Neural crest cell (in vitro differentiated cells): ENCODE measurements around the gene SLC44A4. TPM values are rescaled to one million over a fixed set of nuclear protein-coding genes. Genes with fewer than 3 reads are reported as not detected.

Source experiments
- DNase-seq: peaks from one replicate; pipeline ENCODE4 v3.0.0; 2021; ENCODE audit warnings: low read depth, mixed read lengths, low spot score
- H3K27ac Mint-ChIP-seq: one replicate; pipeline ENCODE4 v1.8.0; 2021; ENCODE audit warnings: mild to moderate bottlenecking, mixed read lengths; ENCODE audit not compliant: unreplicated experiment
- H3K27me3 Mint-ChIP-seq: 2 replicates; pipeline ENCODE4 v1.8.0; 2021; ENCODE audit warnings: low read depth, mild to moderate bottlenecking, mixed read lengths
- H3K36me3 Mint-ChIP-seq: 2 replicates; pipeline ENCODE4 v1.8.0; 2021; ENCODE audit warnings: low read depth, mild to moderate bottlenecking, mixed read lengths
- H3K4me1 Mint-ChIP-seq: 2 replicates; pipeline ENCODE4 v1.8.0; 2021; ENCODE audit warnings: mixed read lengths
- H3K4me3 Mint-ChIP-seq: one replicate; pipeline ENCODE4 v1.8.0; 2021; ENCODE audit warnings: mild to moderate bottlenecking, mixed read lengths
- H3K9me3 Mint-ChIP-seq: 2 replicates; pipeline ENCODE4 v1.8.0; 2021; ENCODE audit warnings: mixed read lengths
- total RNA-seq: library from RNA; stranded (reverse); gene quantifications from 2 replicates; pipeline ENCODE4 v1.2.1, GENCODE V29; 2021
- TF ChIP-seq, protein P1 (sequence below): fragments of 200-600 bp; sonication (generic); conservative IDR thresholded peaks from 2 replicates; pipeline ENCODE4 v1.5.0; 2021; ENCODE audit warnings: antibody characterized with exemption, mild to moderate bottlenecking

Gene SLC44A4
- total RNA-seq, 1 donor from 2014 or later = 0.84 TPM

DNA sequence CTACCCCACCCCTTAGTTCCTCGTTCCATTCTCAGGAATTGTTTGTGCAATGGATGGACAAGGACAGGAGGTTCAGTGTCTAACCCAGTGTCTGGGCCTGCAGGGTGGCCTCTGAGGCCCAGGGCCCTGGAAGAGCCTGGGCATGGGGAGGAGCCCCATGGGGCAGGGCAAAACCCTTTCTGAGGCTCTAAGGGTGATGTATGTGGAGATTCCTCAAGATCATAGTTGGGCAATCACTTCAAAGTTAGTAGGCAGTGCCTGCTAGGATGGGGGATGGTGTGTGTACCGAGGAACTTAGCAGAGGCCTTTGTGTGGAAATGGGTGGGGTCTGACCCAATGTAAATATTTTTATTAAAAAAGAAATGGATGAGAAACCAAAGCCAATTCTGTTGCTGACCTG lies 42.0 kb upstream of the SLC44A4 start:
- Mint-ChIP-seq H3K27me3 (no peaks in the 10 kb centered on the region), H3K36me3 (no peaks in the 10 kb centered on the region), H3K4me1 (no peaks in the 10 kb centered on the region), H3K9me3 (no peaks in the 10 kb centered on the region), H3K27ac (no peak overlapping the region), H3K4me3 (no peak overlapping the region)
- no peak for DNase-seq
- TF ChIP-seq, protein P1, sequence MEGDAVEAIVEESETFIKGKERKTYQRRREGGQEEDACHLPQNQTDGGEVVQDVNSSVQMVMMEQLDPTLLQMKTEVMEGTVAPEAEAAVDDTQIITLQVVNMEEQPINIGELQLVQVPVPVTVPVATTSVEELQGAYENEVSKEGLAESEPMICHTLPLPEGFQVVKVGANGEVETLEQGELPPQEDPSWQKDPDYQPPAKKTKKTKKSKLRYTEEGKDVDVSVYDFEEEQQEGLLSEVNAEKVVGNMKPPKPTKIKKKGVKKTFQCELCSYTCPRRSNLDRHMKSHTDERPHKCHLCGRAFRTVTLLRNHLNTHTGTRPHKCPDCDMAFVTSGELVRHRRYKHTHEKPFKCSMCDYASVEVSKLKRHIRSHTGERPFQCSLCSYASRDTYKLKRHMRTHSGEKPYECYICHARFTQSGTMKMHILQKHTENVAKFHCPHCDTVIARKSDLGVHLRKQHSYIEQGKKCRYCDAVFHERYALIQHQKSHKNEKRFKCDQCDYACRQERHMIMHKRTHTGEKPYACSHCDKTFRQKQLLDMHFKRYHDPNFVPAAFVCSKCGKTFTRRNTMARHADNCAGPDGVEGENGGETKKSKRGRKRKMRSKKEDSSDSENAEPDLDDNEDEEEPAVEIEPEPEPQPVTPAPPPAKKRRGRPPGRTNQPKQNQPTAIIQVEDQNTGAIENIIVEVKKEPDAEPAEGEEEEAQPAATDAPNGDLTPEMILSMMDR = no peak

DNA sequence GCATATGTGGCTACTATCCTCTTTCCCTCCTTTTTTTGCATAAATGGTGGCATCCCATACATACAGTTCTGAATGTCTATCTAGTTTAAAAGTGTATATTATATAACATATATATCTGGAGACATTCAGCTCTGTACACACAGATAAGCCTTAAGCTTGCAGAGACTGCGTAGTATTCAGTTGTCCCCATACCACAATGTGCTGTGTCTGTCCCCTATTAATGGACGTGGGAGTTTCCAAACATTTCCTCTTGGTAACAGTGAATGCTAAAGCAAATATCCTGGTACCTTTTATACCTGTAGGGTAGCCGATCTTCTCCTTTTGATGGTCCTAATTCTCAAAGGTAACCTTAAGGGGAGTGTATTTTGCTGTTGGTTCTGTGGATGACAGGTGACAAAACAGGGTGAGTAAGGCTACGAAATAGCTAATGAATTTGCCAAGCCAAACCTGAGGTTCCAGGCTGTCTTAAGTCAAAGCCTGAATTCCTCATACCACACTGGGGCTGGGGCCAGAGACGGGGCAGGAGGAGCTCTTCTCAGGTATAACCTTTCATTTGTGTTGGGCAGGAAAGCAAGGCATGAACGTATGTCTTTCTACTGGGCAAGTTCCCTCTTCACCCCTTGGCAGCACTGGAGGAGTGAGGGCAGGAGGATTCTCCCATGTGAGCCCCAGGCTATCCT lies 41.0 kb upstream of the SLC44A4 start:
- H3K9me3 Mint-ChIP-seq = no peaks in the 10 kb centered on the region
- H3K27me3 Mint-ChIP-seq = no peaks in the 10 kb centered on the region
- no peaks in the 10 kb centered on the region for H3K4me1 Mint-ChIP-seq
- no peak overlapping the region for H3K27ac Mint-ChIP-seq
- TF ChIP-seq, protein P1 = no peak
- no peak for DNase-seq
- no peaks in the 10 kb centered on the region for H3K36me3 Mint-ChIP-seq
- no peak overlapping the region for H3K4me3 Mint-ChIP-seq

DNA sequence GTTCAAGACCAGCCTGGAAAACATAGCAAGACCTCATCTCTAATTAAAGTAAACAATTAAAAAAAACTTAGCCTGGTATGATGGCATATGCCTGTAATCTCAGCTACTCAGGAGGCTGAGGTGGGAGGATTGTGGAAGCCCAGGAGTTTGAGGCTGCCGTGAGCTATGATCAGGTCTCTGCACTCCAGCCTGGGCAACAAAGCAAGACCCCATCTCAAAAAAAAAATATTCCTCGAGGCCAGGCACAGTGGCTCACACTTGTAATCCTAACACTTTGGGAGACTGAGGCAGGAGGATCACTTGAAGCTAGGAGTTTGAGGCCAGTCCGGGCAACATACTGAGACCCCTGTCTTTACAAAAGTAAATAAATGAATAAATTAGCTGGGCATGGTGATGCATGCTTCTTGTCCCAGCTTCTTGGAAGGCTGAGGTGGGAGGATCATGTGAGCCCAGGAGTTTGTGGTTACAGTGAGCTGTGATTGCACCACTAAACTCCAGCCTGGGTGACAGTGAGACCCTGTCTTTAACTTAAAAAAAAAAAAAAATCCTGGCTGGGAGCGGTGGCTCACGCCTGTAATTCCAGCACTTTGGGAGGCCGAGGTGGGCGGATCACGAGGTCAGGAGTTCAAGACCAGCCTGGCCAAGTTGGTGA lies 39.4 kb upstream of the SLC44A4 start:
- H3K9me3 Mint-ChIP-seq = no peaks in the 10 kb centered on the region

DNA sequence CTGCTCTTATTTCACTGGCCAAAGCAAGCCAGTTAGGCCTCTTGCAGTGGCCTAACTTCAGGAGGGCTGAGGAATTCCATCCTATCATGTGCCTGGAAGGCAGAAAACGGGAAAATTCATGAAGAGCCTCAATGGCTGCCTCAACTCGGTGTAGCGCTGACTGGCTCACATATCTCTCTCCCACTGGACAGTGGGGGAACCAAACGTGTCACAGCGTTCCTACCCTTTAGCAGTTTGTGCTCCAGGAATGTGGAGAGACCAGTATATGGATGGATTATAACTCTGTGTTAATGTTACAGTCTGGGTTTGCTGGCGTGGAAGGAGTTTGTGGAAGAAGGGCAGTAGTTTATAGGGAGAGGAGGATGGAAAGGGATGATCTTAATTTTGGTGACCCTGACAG lies 37.0 kb upstream of the SLC44A4 start:
- TF ChIP-seq, protein P1 = no peak
- no peaks in the 10 kb centered on the region for H3K4me1 Mint-ChIP-seq
- H3K27me3 Mint-ChIP-seq = no peaks in the 10 kb centered on the region
- DNase-seq = no peak
- no peak overlapping the region for H3K4me3 Mint-ChIP-seq
- H3K27ac Mint-ChIP-seq = no peak overlapping the region
- H3K9me3 Mint-ChIP-seq = no peaks in the 10 kb centered on the region
- no peaks in the 10 kb centered on the region for H3K36me3 Mint-ChIP-seq

More for the DNA sequence above, 39.4 kb upstream of the SLC44A4 start:
- Mint-ChIP-seq H3K36me3 (no peaks in the 10 kb centered on the region), H3K4me1 (no peaks in the 10 kb centered on the region), H3K27ac (no peak overlapping the region), H3K4me3 (no peak overlapping the region), H3K27me3 (no peaks in the 10 kb centered on the region)
- TF ChIP-seq, protein P1 = no peak
- DNase-seq = no peak

DNA sequence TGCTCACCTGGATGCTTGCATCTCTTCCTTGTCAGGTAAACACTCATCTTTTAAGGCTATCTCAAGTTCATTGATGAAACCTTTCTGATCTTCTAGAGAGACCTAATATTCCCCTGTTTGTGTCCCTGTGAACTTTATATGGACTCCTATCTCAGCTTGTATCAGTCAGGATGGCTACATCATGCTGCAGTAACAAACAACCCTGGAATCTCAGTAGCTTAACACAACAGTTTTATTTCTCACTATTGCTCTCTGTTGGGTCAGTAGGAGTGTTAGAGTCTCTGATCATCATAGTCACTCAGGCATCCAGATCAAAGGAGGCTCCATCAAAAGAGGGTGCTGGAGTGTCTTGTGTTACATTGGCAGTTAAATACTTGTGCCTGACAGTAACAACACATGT lies 36.6 kb upstream of the SLC44A4 start:
- no peaks in the 10 kb centered on the region for H3K9me3 Mint-ChIP-seq
- TF ChIP-seq, protein P1 = no peak
- no peak overlapping the region for H3K27ac Mint-ChIP-seq
- H3K36me3 Mint-ChIP-seq = no peaks in the 10 kb centered on the region
- H3K4me3 Mint-ChIP-seq = no peak overlapping the region
- no peaks in the 10 kb centered on the region for H3K27me3 Mint-ChIP-seq
- H3K4me1 Mint-ChIP-seq = no peaks in the 10 kb centered on the region
- DNase-seq = no peak
